ENCODE results near the gene LRTM2.
"Not testable (repeated sequence)": the region's sequence is repeated elsewhere in the genome, so short reads cannot be mapped to it uniquely, and the experiment has no call there.

LRTM2 gene

GRCh38 chr12:1812650-1813302 lies 7.6 kb upstream of the LRTM2 start:
- DNase-seq, result peak; percentile 54

- no peak for DNase-seq
Observed at GRCh38 chr12:1814266-1814665, 6.1 kb upstream of the LRTM2 start.

- DNase-seq, result no peak
Observed at GRCh38 chr12:1815108-1815507, 5.3 kb upstream of the LRTM2 start.

GRCh38 chr12:1815814-1816729 lies 4.3 kb upstream of the LRTM2 start:
- DNase-seq, result no peak

GRCh38 chr12:1816730-1817348 lies 3.5 kb upstream of the LRTM2 start:
- no peak for DNase-seq

GRCh38 chr12:1817928-1818327 lies 2.4 kb upstream of the LRTM2 start:
- not testable (repeated sequence) for DNase-seq

GRCh38 chr12:1819050-1819449 lies 1.3 kb upstream of the LRTM2 start:
- DNase-seq, result no peak

- no peak for DNase-seq
Observed at GRCh38 chr12:1819571-1819970, 794 bp upstream of the LRTM2 start.

- no peak for DNase-seq
Observed at GRCh38 chr12:1820896-1821291, 529 bp downstream of the LRTM2 start.

- DNase-seq, result no peak
Observed at GRCh38 chr12:1821805-1822204, 1.4 kb downstream of the LRTM2 start.

- DNase-seq, result no peak
Observed at GRCh38 chr12:1822699-1823098, 2.3 kb downstream of the LRTM2 start.

- DNase-seq, result no peak
Observed at GRCh38 chr12:1823237-1823636, 2.9 kb downstream of the LRTM2 start.

GRCh38 chr12:1825382-1826102 lies 5.2 kb downstream of the LRTM2 start:
- no peak for DNase-seq

- no peak for DNase-seq
Observed at GRCh38 chr12:1826401-1826800, 6.0 kb downstream of the LRTM2 start.

- no peak for DNase-seq
Observed at GRCh38 chr12:1826867-1827705, 6.7 kb downstream of the LRTM2 start.

- DNase-seq, result no peak
Observed at GRCh38 chr12:1827826-1828805, 7.8 kb downstream of the LRTM2 start.

- DNase-seq, result no peak
Observed at GRCh38 chr12:1828856-1829255, 8.5 kb downstream of the LRTM2 start.

- peak; percentile 13 for DNase-seq
Observed at GRCh38 chr12:1829306-1829900, 9.0 kb downstream of the LRTM2 start.

- DNase-seq, result peak; percentile 3
Observed at GRCh38 chr12:1830401-1830845, 10.1 kb downstream of the LRTM2 start.

Measured in CD4-positive, alpha-beta T cell treated with Interleukin-15 for 1 hour (primary cell).